GM18505 (cell line): Measurements from ENCODE around the gene TERT.

Experiments used
- ATAC-seq: cut with Tn5 transposase; IDR thresholded peaks from one replicate; pipeline ENCODE4 v1.9.1; 2021; ENCODE audit not compliant: unreplicated experiment
- POLR2A ChIP-seq: IDR thresholded peaks from 4 replicates; pipeline ENCODE4 v1.6.1; 2011; ENCODE audit warnings: borderline replicate concordance; ENCODE audit not compliant: insufficient read depth, insufficient read length; ENCODE audit errors: extremely low read depth

The TERT gene

DNA sequence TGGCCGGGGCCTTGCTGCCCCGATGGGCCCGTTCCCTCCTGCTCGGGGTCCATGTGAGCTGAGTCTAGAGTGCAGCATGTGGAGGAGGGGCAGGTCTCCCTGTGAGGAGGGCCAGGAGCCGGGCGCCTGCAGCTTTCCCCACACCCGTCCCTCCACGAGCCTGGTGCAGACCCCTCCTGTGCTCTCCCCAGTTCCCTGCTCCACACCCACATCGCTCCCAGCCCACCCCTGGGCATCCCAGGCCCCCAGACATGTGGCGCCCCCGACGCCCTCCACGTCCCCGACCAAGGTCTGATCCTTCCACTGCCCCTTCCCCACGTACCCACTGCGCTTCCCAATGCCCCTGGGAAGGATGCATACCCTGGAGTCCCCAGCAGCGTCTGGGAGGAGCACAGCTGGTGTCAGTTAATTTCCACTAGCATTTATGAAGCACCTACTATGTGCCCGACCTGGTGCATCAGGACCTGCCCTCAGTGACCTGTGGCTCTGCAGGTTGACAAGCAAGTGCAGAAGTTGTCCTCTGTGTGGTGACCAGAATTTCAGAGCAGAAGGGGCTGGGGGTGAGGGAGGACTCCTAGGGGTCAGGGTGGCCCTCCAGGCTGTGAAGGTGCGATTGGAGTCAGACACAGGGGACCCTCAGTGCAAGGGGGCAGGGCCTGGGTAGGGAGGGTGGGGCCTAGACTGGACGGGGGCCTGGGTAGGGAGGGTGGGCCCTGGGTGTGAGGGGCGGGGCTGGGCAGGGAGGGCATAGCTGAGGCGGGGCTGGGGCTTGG lies 80.5 kb downstream of the TERT start:
- TF ChIP-seq POLR2A, result no peak
- ATAC-seq, result no peak

DNA sequence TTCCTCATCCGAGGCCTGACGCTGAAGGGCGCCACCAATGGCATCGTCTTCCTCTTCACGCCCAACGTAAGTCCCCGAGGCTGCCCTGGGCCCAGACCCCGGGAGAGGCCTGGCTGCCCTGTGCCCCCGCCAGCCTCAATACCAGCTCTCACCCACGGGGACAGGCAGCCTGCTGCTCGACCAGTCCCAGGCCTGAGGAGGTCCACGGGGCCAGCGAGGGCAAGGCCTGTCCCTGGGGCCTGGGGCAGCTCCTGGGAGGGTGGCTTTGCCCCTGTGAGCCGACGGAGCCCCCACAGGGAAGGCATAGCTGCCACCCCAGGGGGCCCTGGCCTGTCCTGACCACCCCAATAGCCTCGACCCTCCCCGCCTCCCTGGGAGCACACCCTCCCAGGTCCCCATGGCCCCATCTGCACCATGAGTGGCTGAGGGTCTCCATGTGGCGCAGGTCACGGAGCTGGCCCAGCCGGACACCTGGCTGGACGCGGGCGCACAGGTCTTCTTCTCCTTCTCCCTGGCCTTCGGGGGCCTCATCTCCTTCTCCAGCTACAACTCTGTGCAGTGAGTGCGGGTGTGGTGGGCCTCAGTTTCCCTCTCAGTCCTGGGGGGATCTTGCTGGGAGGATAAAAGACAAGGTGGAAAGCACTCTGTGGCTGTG lies 81.2 kb downstream of the TERT start:
- TF ChIP-seq POLR2A, result no peak
- ATAC-seq, result no peak

GRCh38 chr5:1212881-1213280 lies 82.0 kb downstream of the TERT start:
- no peak for TF ChIP-seq POLR2A
- ATAC-seq, result no peak

DNA sequence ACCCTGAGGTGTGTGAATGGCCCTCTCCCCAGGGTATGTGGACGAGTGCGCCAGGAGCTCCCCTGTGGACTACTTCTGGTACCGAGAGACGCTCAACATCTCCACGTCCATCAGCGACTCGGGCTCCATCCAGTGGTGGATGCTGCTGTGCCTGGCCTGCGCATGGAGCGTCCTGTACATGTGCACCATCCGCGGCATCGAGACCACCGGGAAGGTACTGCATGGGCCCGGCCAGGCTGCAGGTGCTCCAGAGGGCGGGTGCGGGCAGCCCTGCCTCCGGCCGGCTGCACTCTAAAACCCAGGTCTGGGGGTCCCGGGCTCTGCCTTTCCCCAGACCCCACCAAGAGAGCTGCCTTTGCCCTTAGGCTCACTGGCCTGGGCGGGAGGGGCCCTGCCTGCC lies 82.6 kb downstream of the TERT start:
- ATAC-seq, result no peak
- no peak for TF ChIP-seq POLR2A

DNA sequence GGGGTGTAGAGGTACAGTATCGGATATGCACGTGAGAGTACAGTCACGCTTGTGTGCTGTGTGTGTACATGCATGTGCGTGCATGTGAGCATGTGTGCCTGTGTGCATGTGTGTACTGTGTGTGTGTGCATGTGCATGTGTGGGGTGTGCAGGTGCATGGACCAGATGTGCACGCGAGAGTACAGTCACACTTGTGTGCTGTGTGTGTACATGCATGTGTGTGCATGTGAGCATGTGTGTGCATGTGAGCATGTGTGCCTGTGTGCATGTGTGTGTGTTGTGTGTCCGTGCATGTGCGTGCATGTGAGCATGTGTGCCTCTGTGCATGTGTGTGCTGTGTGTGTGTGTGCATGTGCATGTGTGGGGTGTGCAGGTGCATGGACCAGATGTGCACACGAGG lies 83.2 kb downstream of the TERT start:
- no peak for ATAC-seq
- TF ChIP-seq POLR2A, result no peak

- no peak for TF ChIP-seq POLR2A
- no peak for ATAC-seq
Measured at GRCh38 chr5:1210832-1211251, 84.0 kb downstream of the TERT start.

- TF ChIP-seq POLR2A, result no peak
- ATAC-seq, result no peak
Measured at GRCh38 chr5:1209896-1210776, 84.7 kb downstream of the TERT start.

- ATAC-seq, result no peak
- no peak for TF ChIP-seq POLR2A
Measured at GRCh38 chr5:1209489-1209852, 85.4 kb downstream of the TERT start.

DNA sequence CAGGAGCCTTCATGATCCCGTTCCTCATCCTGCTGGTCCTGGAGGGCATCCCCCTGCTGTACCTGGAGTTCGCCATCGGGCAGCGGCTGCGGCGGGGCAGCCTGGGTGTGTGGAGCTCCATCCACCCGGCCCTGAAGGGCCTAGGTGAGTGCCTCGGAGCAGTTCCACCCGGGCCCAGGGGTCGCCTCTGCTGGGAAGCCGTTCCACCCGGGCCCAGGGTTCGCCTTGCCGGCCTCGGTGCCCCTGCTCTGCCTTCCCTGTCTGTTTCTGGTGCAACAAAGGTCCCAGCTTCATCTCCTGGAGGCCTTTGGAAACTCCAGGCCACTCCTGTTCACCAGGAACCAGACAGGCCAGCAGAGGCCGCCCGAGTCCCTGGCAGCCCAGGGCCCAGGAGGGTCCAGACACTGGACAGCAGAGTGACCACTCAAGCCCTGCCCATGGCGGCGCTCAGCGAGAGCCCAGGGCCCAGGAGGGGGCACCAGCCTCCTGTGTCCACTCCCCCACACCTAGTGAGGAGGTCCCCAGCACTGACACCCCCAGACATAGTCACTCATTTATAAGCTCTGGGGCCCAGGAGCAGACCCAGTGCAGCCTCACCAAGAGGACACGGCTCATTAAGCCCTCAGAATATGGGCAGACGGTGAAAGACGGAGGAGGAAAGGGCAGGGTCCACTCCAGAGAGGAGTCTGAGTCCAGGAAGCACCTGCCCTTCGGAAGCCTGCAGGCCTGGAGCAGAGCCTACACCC lies 86.0 kb downstream of the TERT start:
- TF ChIP-seq POLR2A, result no peak
- ATAC-seq, result no peak

DNA sequence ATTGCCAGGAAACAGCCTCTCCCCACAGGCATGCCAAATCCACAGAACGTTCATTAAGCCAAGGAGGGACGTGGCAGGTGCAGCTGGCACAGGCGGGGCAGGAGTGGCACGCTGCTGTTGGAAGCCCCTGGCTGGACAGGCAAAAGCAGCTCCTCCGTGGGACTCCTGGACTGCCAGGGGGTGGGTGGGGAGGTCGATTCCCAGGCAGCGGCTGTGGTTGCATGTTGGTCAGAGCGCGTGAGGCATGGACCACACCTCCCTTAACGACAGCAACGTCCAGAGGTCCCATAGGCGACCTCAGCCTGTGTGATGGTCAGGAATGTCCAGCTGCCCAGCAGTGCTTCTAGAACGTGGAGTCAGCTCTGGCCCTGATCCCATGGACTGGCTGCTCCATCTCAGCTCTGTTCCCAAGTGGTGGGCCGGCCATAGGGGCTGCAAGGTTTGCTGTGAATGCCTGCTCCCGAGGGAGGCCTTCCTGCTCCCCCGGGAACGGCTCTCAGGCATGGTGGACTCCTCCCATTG lies 86.6 kb downstream of the TERT start:
- TF ChIP-seq POLR2A, result no peak
- no peak for ATAC-seq

DNA sequence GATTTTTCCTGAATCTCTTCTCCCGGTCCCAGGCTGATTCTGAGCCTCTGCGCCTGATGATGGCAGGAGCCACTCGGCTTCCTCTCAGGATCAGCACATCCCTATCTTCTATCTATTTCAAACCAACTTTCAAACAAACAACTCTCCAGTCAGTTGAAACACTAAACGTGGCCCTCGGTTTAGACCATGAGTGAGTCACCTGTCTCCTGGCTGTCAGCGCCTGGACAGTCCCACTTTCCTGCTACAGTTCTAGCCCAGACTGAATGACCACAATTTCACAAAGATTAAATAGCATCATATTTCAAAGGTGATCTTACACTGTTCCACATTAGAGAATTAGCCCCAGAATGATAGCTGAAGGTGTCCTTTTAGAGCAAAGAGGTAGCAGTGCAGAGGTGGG lies 87.3 kb downstream of the TERT start:
- no peak for ATAC-seq
- no peak for TF ChIP-seq POLR2A

DNA sequence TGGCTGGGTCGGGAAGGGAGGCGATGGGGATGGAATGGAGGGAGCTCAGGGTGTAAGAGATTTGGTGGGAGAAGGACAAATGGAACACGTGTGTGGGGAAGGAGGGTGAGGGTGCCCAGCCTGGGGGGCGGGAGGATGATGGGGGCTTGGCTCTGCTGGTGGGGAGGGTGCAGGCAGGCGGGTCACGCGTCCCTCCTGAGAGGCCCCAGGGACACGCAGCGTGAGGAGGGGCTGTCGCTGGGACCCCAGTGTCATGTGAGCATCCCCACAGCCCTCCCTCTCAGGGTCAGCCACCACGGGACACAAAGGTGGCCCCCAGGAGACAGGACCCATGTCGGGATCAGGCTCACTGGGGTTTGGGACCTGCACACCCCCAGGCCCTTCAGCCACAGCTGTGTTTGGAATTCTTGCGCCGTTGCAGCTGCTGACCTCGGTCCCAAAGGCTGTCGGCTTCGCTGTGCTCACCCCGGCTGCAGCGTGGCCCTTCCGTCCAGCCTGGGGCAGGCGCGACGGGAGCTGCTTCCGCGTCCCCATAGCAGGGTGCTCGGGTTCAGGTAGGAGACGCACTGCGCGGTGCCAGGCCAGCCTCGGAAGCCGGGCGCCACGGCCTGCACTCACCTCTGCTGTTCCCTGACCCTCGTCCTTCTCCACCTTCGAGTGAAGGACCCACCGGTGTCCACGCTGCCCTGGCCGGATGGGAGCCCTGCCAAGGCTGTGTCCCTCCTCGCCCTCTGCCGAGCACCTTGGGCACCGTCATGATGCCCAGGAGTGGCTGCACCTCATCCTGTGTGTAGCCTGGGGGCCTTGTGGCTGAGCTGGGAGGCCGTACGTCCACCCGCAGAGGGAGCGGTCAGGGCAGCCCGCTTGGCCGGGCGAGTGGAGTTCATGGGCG lies 88.1 kb downstream of the TERT start:
- no peak for TF ChIP-seq POLR2A
- ATAC-seq, result no peak
